K562 (cell line): ENCODE results near the gene PITPNB. TPM values are rescaled to one million over a fixed set of nuclear protein-coding genes. Genes with fewer than 3 reads are reported as not detected.

Experiments
- ATAC-seq: fragments of 200-7000 bp; cut with Tn5 transposase; 3 replicates; pipeline ENCODE4 v1.9.1; 2020; ENCODE audit warnings: moderate library complexity
- BruUV-seq: library from RNA; stranded (reverse); fragments of 400-500 nt; replicated peaks from 2 replicates; lab custom pipeline; 2021; lab: Mats Ljungman, UMichigan
- CTCF ChIA-PET: fragments of 300-600 bp; formaldehyde crosslinking; extraction: SDS; loops from one replicate; lab custom pipeline; 2021; ENCODE audit warnings: low intra/inter-chr PET ratio; lab: Yijun Ruan, JAX
- POLR2A ChIA-PET: fragments of 300-600, 350-650 bp; sonication (Branson Sonifier 250); formaldehyde crosslinking; extraction: SDS; loops from one replicate; lab custom pipeline; 2021; ENCODE audit warnings: antibody characterized with exemption, inconsistent platforms; lab: Yijun Ruan, JAX
- DNase-seq, 4 experiments: peaks; one replicate each; pipeline versions ENCODE4 v3.0.0 to v3.0.0-alpha.2; 2011 to 2018; ENCODE audit warnings: low spot score in 3 of 4, mixed read lengths in 3 of 4; ENCODE audit errors: extremely low read depth in 1 of 4
- FAIRE-seq: peaks from 2 replicates; lab custom pipeline; 2011; peaks lifted over from hg19 to GRCh38; lab: Jason Lieb, UNC
- H2AFZ ChIP-seq: 2 replicates; pipeline ENCODE4 v1.6.0; 2011; ENCODE audit warnings: low read depth, low read length, control low read depth, inconsistent platforms
- H3K27ac ChIP-seq: fragments of 200-600 bp; 3 replicates; pipeline ENCODE4 v1.8.0; 2011; ENCODE audit warnings: low read depth, mild to moderate bottlenecking, control low read depth, inconsistent platforms, low read length, moderate library complexity, mixed read lengths; ENCODE audit errors: extremely low read depth
- H3K27me3 ChIP-seq, 2 experiments: fragments of 300-600 bp in 1 of 2; 2 replicates in 1 of 2; 3 replicates in 1 of 2; pipeline versions ENCODE4 v1.6.0 to v1.8.0; 2011; ENCODE audit warnings: inconsistent platforms in 2 of 2, low read length in 2 of 2, mild to moderate bottlenecking in 1 of 2, mixed read lengths in 1 of 2, moderate library complexity in 1 of 2; ENCODE audit not compliant: control insufficient read depth in 2 of 2, insufficient read depth in 2 of 2
- H3K36me3 ChIP-seq: fragments of 300-600 bp; 3 replicates; pipeline ENCODE4 v1.8.0; 2011; ENCODE audit warnings: mild to moderate bottlenecking, low read length, inconsistent platforms; ENCODE audit not compliant: control insufficient read depth, insufficient read depth
- H3K4me1 ChIP-seq, 2 experiments: fragments of 200-600 bp in 1 of 2; replicated peaks in 1 of 2; 2 replicates in 1 of 2; 3 replicates in 1 of 2; pipeline versions ENCODE4 v1.5.1 to v1.8.0; 2011; ENCODE audit warnings: inconsistent platforms in 2 of 2, low read length in 2 of 2, mild to moderate bottlenecking in 1 of 2, mixed read lengths in 1 of 2, moderate library complexity in 1 of 2; ENCODE audit not compliant: control insufficient read depth in 2 of 2, insufficient read depth in 2 of 2
- H3K4me2 ChIP-seq: 2 replicates; pipeline ENCODE4 v1.6.1; 2011; ENCODE audit warnings: low read length, control low read depth, inconsistent platforms, mixed read lengths; ENCODE audit not compliant: insufficient read depth
- H3K4me3 ChIP-seq: fragments of 200-600 bp; sonication (generic), shearing (Covaris generic); 2 replicates; pipeline ENCODE4 v1.5.1; 2016; ENCODE audit warnings: control low read depth, inconsistent platforms
- H3K79me2 ChIP-seq: fragments of 200-600 bp; 3 replicates; pipeline ENCODE4 v1.8.0; 2011; ENCODE audit warnings: low read length, inconsistent platforms; ENCODE audit not compliant: control insufficient read depth, insufficient read depth
- H3K9ac ChIP-seq, 2 experiments: 2 replicates each; pipeline versions ENCODE4 v1.6.0 to v1.6.1; 2011; ENCODE audit warnings: low read depth in 2 of 2, low read length in 2 of 2, control low read depth in 1 of 2, inconsistent platforms in 1 of 2, mild to moderate bottlenecking in 1 of 2, mixed read lengths in 1 of 2; ENCODE audit not compliant: insufficient read depth in 1 of 2
- H3K9me1 ChIP-seq: one replicate; pipeline ENCODE4 v1.6.0; 2011; ENCODE audit warnings: inconsistent platforms, mild to moderate bottlenecking, low read length, moderate library complexity; ENCODE audit not compliant: control insufficient read depth, insufficient read depth
- H3K9me3 ChIP-seq: replicated peaks from 2 replicates; pipeline ENCODE4 v1.5.1; 2011; ENCODE audit warnings: low read depth, low read length, inconsistent platforms; ENCODE audit not compliant: control insufficient read depth, insufficient read depth
- H4K20me1 ChIP-seq: replicated peaks from 2 replicates; pipeline ENCODE4 v1.6.1; 2011; ENCODE audit warnings: low read length, inconsistent platforms, mixed read lengths; ENCODE audit not compliant: control insufficient read depth, insufficient read depth
- BRD9 ChIP-seq: fragments of 450-650 bp; IDR thresholded peaks from 2 replicates; pipeline ENCODE4 v1.6.1; 2018; ENCODE audit warnings: low read depth; ENCODE audit not compliant: partially characterized antibody
- C11orf30 ChIP-seq: fragments of 450-650 bp; IDR thresholded peaks from 2 replicates; pipeline ENCODE4 v1.6.1; 2016; ENCODE audit warnings: low read depth, mild to moderate bottlenecking
- ETV5 ChIP-seq: sonication (generic); formaldehyde crosslinking; IDR thresholded peaks from 2 replicates; pipeline ENCODE4 v1.4.0; 2020; ENCODE audit warnings: low read depth, mild to moderate bottlenecking, missing genetic modification reagents
- FIP1L1 ChIP-seq: fragments of 200-400 bp; formaldehyde crosslinking; IDR thresholded peaks from 2 replicates; pipeline ENCODE4 v1.6.1; 2018; ENCODE audit warnings: mild to moderate bottlenecking, low read depth, low read length; ENCODE audit not compliant: poor library complexity, severe bottlenecking
- GABPB1 ChIP-seq: sonication (generic); formaldehyde crosslinking; IDR thresholded peaks from 2 replicates; pipeline ENCODE4 v1.8.0; 2022; ENCODE audit warnings: mild to moderate bottlenecking, missing genetic modification reagents
- HDAC2 ChIP-seq: fragments of 450-650 bp; IDR thresholded peaks from 2 replicates; pipeline ENCODE4 v1.6.1; 2016; ENCODE audit warnings: mild to moderate bottlenecking
- MAFF ChIP-seq: IDR thresholded peaks from 2 replicates; pipeline ENCODE4 v1.6.1; 2012; ENCODE audit warnings: low read length, improper control_type of control experiment
- MAFG ChIP-seq: fragments of 450-650 bp; conservative IDR thresholded peaks from 2 replicates; pipeline ENCODE4 v1.6.1; 2016; ENCODE audit warnings: missing genetic modification characterization, missing compliant biosample characterization
- MAFK ChIP-seq: IDR thresholded peaks from 2 replicates; pipeline ENCODE4 v1.6.1; 2011; ENCODE audit warnings: low read length, improper control_type of control experiment
- MCM2 ChIP-seq: fragments of 450-650 bp; IDR thresholded peaks from 2 replicates; pipeline ENCODE4 v1.6.1; 2017; ENCODE audit warnings: low read depth, mild to moderate bottlenecking
- PML ChIP-seq: IDR thresholded peaks from 2 replicates; pipeline ENCODE4 v1.6.1; 2012; ENCODE audit warnings: low read length, inconsistent platforms
- RBM39 ChIP-seq: fragments of 200-400 bp; formaldehyde crosslinking; optimal IDR thresholded peaks from 2 replicates; pipeline ENCODE3; 2018; ENCODE audit warnings: low read depth, low read length
- TARDBP ChIP-seq: fragments of 450-650 bp; IDR thresholded peaks from 2 replicates; pipeline ENCODE4 v1.6.1; 2016
- ZNF184 ChIP-seq: sonication (generic); formaldehyde crosslinking; IDR thresholded peaks from 2 replicates; pipeline ENCODE4 v1.5.0; 2020; ENCODE audit warnings: missing genetic modification reagents
- ZNF263 ChIP-seq: sonication (generic); formaldehyde crosslinking; IDR thresholded peaks from 2 replicates; pipeline ENCODE4 v1.8.0; 2022; ENCODE audit warnings: mild to moderate bottlenecking, missing genetic modification reagents, borderline replicate concordance
- ZNF316 ChIP-seq: fragments of 450-650 bp; IDR thresholded peaks from 2 replicates; pipeline ENCODE4 v1.6.1; 2016
- WGBS: fragments of 100-300 bp; shearing (Covaris generic); methylation state at CpG from one replicate; pipeline ENCODE4 v1.1.6; 2016; ENCODE audit warnings: low coverage, mixed read lengths; ENCODE audit not compliant: insufficient coverage; ENCODE audit errors: missing lambda C conversion rate; 5-methylcytosine and 5-hydroxymethylcytosine counted together
- in situ Hi-C: fragments of 300-500 bp; cut with MboI; formaldehyde crosslinking; loops from 4 replicates; pipeline ENCODE4 v1.15.0; 2018; ENCODE audit warnings: inconsistent platforms, mixed read lengths
- intact Hi-C: fragments of 100-400 bp; cut with micrococcal nuclease; formaldehyde crosslinking; loops from 2 replicates; pipeline ENCODE4 v1.14.2; 2022
- polyA plus RNA-seq, 8 experiments: library from polyadenylated mRNA; depleted of rRNA in 4 of 8; stranded (reverse) in 5 of 8; unstranded in 3 of 8; fragments of >200 nt; fragmentation: Nextera tagmentation in 2 of 8; fragmentation: Illumina TruSeq in 1 of 8; extraction: Ambion mirVana in 2 of 8; extraction: Trizol in 1 of 8; gene quantifications; 2 replicates each; pipeline versions ENCODE4 v1.2.1 to v1.2.3, GENCODE V29; 2011 to 2014; ENCODE audit warnings: inconsistent platforms in 1 of 8, missing spikeins in 1 of 8
- total RNA-seq, 7 experiments: library from RNA; depleted of rRNA in 6 of 7; stranded (reverse); fragments of >200 nt in 6 of 7; fragmentation: Illumina TruSeq in 2 of 7; extraction: Trizol in 2 of 7; gene quantifications; 2 replicates each; pipeline versions ENCODE4 v1.2.1 to v1.2.3, GENCODE V29; 2011 to 2021; ENCODE audit warnings: low replicate concordance in 1 of 7
- TF ChIP-seq, protein P1 (sequence below): sonication (generic); formaldehyde crosslinking; IDR thresholded peaks from 2 replicates; pipeline ENCODE4 v1.8.0; 2023; ENCODE audit warnings: mild to moderate bottlenecking, missing genetic modification reagents

The PITPNB gene
- total and polyA plus RNA-seq, 9 of the 15 experiments (the other 6 are each of a cell fraction or from before 2014, with no cell fraction given): 13.1 to 52.4 (median 34.7) TPM

DNA sequence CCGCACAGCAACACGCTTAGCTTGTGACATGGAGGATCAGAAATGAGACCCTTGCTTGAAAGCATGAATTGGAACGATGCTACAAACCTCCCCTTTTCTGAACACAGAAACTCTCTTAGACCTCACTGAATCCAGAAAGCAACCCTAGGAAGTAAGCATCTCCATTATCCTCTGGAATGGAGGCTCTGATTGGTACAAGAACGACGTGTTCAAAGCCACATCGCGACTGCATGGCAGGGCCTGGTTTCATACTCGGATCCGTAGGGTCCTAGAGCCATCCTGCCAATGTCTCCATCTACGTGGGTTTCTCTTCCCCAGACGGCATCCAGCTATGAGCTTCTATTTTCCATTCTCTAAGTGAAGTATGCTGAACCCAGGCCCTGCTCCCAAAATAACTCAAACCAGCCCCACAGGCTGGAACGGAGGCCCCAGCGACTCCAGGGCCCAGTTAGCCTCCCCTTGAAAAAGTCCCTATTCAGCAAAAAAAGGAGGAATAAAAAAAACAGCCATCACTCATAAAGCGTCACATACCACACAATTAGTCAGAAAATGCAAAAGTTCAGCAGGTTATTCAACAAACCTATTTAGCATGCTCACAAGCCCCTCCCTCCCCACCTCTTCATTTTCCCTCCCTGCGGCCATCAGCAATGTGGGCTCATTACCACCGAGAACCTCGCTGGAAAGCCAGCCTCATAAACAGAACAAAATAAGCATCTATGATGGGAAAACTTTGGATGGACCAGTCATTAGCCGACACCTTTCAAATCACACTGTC lies 110.4 kb downstream of the PITPNB start:
- Histone ChIP-seq H3K4me3 (no peak overlapping the region), H2AFZ (no peak overlapping the region), H3K9ac (no peak overlapping the region), H3K4me2 (no peak overlapping the region), H3K79me2 (no peaks in the 10 kb centered on the region), H3K36me3 (no peaks in the 10 kb centered on the region), H4K20me1 (0 out of 2 replicates have a peak, but pooled peaks cover 4% of the 10 kb centered on the region), H3K27me3 (peaks cover 2 to 33% of the 10 kb centered on the region in 2 experiments; a peak in 4 of 5 replicates), H3K9me3 (no peaks in the 10 kb centered on the region), H3K9me1 (no peaks in the 10 kb centered on the region), H3K27ac (no peak overlapping the region), H3K4me1 (peaks cover 0 to 12% of the 10 kb centered on the region in 2 experiments; a peak in 3 of 5 replicates)
- BruUV-seq: no TSS peak
- in situ Hi-C loops (loop anchor here (25.0 kb wide), 2 partner anchors 396 to 1046 kb away; no protein-coding TSS in a partner anchor), intact Hi-C loops (loop anchor here (10.0 kb wide), 2 partner anchors 404 to 1054 kb away; no protein-coding TSS in a partner anchor)
- DNase-seq: no peak
- ATAC-seq: no peak
- CTCF ChIA-PET: no interaction called here
- FAIRE-seq: no peak
- WGBS: 10% methylated on average over 18 of the region's 18 CpGs
- POLR2A ChIA-PET: no interaction called here
- TF ChIP-seq MAFF: peak; percentile 42
- no peak for TF ChIP-seq BRD9
- no peak for TF ChIP-seq TARDBP
- no peak for TF ChIP-seq RBM39
- TF ChIP-seq ZNF184 (CRISPR knock-in tag): no peak
- no peak for TF ChIP-seq GABPB1
- TF ChIP-seq, protein P1, sequence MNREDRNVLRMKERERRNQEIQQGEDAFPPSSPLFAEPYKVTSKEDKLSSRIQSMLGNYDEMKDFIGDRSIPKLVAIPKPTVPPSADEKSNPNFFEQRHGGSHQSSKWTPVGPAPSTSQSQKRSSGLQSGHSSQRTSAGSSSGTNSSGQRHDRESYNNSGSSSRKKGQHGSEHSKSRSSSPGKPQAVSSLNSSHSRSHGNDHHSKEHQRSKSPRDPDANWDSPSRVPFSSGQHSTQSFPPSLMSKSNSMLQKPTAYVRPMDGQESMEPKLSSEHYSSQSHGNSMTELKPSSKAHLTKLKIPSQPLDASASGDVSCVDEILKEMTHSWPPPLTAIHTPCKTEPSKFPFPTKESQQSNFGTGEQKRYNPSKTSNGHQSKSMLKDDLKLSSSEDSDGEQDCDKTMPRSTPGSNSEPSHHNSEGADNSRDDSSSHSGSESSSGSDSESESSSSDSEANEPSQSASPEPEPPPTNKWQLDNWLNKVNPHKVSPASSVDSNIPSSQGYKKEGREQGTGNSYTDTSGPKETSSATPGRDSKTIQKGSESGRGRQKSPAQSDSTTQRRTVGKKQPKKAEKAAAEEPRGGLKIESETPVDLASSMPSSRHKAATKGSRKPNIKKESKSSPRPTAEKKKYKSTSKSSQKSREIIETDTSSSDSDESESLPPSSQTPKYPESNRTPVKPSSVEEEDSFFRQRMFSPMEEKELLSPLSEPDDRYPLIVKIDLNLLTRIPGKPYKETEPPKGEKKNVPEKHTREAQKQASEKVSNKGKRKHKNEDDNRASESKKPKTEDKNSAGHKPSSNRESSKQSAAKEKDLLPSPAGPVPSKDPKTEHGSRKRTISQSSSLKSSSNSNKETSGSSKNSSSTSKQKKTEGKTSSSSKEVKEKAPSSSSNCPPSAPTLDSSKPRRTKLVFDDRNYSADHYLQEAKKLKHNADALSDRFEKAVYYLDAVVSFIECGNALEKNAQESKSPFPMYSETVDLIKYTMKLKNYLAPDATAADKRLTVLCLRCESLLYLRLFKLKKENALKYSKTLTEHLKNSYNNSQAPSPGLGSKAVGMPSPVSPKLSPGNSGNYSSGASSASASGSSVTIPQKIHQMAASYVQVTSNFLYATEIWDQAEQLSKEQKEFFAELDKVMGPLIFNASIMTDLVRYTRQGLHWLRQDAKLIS (CRISPR knock-in tag): no peak
- no peak for TF ChIP-seq MCM2
- peak; percentile 81 for TF ChIP-seq ZNF316
- peak; percentile 71 for TF ChIP-seq C11orf30
- peak; percentile 35; the same call in 1 of the 2 replicates for TF ChIP-seq MAFK
- TF ChIP-seq ZNF263 (CRISPR knock-in tag): no peak
- no peak for TF ChIP-seq ETV5 (CRISPR knock-in tag)
- TF ChIP-seq PML: no peak
- peak; percentile 57 for TF ChIP-seq MAFG
- TF ChIP-seq FIP1L1: no peak
- TF ChIP-seq HDAC2: no peak
